Adrenal gland (tissue), 5 donors: ENCODE results near the gene ACOT6.

Experiments used
- CTCF ChIP-seq, 6 experiments: fragments of 450-650 bp in 4 of 6; fragments of 200-600 bp in 2 of 6; sonication (generic) in 1 of 6; IDR thresholded peaks; 1 replicate in 5 of 6; 2 replicates in 1 of 6; pipeline versions ENCODE4 v1.5.1 to v1.8.0; 2016 to 2021; ENCODE audit warnings: antibody characterized with exemption in 6 of 6, mild to moderate bottlenecking in 2 of 6, moderate library complexity in 1 of 6
- POLR2A ChIP-seq, 2 donors: fragments of 450-650 bp; IDR thresholded peaks; one replicate each; pipeline ENCODE4 v1.6.1; 2017; ENCODE audit warnings: antibody characterized with exemption in 2 of 2, mild to moderate bottlenecking in 2 of 2, moderate library complexity in 1 of 2
- donor health status: DM: no; HTN: no; CAD: no.

GRCh38 chr14:73630009-73630780 is 17.9 kb downstream of the ACOT6 start:
- TF ChIP-seq CTCF (IDR thresholded peaks at IDR 0.05) (no peak), POLR2A (IDR thresholded peaks at IDR 0.05) (no peak)
